WERI-Rb-1 (cell line): ENCODE results near the gene GPRC6A.

Experiments
- DNase-seq: peaks from one replicate; pipeline ENCODE4 v3.0.0-alpha.2; 2020
- H3K27ac ChIP-seq: fragments of 250-450 bp; sonication (Bioruptor Pico); 2 replicates; pipeline ENCODE4 v1.5.1; 2020; ENCODE audit warnings: mild to moderate bottlenecking, moderate library complexity
- H3K27me3 ChIP-seq: fragments of 250-450 bp; sonication (Bioruptor Pico); 2 replicates; pipeline ENCODE4 v1.5.1; 2021; ENCODE audit warnings: mild to moderate bottlenecking, low read depth, moderate library complexity; ENCODE audit not compliant: insufficient read depth, severe bottlenecking
- H3K36me3 ChIP-seq: fragments of 250-450 bp; sonication (Bioruptor Pico); 2 replicates; pipeline ENCODE4 v1.5.1; 2020; ENCODE audit warnings: mild to moderate bottlenecking, moderate library complexity
- H3K4me3 ChIP-seq: 2 replicates; pipeline ENCODE4 v1.5.1; 2011; ENCODE audit warnings: low read depth, mild to moderate bottlenecking, control low read depth, low read length
- H3K9me3 ChIP-seq: fragments of 250-450 bp; sonication (Bioruptor Pico); 2 replicates; pipeline ENCODE4 v1.5.1; 2021; ENCODE audit warnings: mild to moderate bottlenecking, moderate library complexity; ENCODE audit not compliant: severe bottlenecking
- TF ChIP-seq, protein P1 (sequence below): IDR thresholded peaks from 2 replicates; pipeline ENCODE4 v1.5.1; 2011; ENCODE audit warnings: low read depth, mild to moderate bottlenecking, control low read depth, inconsistent platforms, low read length

The GPRC6A gene

GRCh38 chr6:116866281-116866871 is 37.5 kb upstream of the GPRC6A start:
- no peak overlapping the region for H3K4me3 ChIP-seq
- H3K36me3 ChIP-seq: no peaks in the 10 kb centered on the region
- no peak overlapping the region for H3K27ac ChIP-seq
- TF ChIP-seq, protein P1, sequence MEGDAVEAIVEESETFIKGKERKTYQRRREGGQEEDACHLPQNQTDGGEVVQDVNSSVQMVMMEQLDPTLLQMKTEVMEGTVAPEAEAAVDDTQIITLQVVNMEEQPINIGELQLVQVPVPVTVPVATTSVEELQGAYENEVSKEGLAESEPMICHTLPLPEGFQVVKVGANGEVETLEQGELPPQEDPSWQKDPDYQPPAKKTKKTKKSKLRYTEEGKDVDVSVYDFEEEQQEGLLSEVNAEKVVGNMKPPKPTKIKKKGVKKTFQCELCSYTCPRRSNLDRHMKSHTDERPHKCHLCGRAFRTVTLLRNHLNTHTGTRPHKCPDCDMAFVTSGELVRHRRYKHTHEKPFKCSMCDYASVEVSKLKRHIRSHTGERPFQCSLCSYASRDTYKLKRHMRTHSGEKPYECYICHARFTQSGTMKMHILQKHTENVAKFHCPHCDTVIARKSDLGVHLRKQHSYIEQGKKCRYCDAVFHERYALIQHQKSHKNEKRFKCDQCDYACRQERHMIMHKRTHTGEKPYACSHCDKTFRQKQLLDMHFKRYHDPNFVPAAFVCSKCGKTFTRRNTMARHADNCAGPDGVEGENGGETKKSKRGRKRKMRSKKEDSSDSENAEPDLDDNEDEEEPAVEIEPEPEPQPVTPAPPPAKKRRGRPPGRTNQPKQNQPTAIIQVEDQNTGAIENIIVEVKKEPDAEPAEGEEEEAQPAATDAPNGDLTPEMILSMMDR: no peak
- H3K9me3 ChIP-seq: no peaks in the 10 kb centered on the region
- H3K27me3 ChIP-seq: no peaks in the 10 kb centered on the region
- no peak for DNase-seq

DNA sequence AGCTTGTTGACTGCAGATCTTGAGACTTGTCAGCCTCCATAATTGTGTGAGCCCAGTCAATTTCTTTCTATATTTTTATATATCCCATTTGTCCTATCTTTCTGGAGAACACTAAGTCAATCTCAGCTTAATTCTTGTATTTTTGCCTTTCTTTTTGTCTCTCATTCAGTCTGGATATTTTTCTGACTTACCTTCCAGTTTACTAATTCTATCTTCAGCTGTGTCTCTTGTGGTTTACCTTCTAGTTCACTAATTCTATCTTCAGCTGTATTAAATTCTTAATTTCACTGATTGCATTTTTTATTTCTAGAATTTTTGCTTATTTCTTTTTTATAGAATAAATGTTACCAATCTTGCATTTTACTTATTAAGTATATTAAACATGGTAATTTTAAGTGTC is 30.4 kb upstream of the GPRC6A start:
- TF ChIP-seq, protein P1: no peak

GRCh38 chr6:116858060-116858459 is 29.2 kb upstream of the GPRC6A start:
- H3K27ac ChIP-seq: no peak overlapping the region
- H3K36me3 ChIP-seq: no peaks in the 10 kb centered on the region
- no peaks in the 10 kb centered on the region for H3K27me3 ChIP-seq
- TF ChIP-seq, protein P1: no peak
- DNase-seq: no peak
- H3K4me3 ChIP-seq: no peak overlapping the region
- peaks cover 13% of the 10 kb centered on the region for H3K9me3 ChIP-seq

More for the DNA sequence above, 30.4 kb upstream of the GPRC6A start:
- Histone ChIP-seq H3K27ac (no peak overlapping the region), H3K36me3 (no peaks in the 10 kb centered on the region), H3K4me3 (no peak overlapping the region), H3K27me3 (no peaks in the 10 kb centered on the region), H3K9me3 (peaks cover 13% of the 10 kb centered on the region)
- no peak for DNase-seq

- H3K27me3 ChIP-seq: no peaks in the 10 kb centered on the region
- TF ChIP-seq, protein P1: no peak
- no peak overlapping the region for H3K27ac ChIP-seq
- no peaks in the 10 kb centered on the region for H3K36me3 ChIP-seq
- DNase-seq: no peak
- H3K4me3 ChIP-seq: no peak overlapping the region
- H3K9me3 ChIP-seq: no peaks in the 10 kb centered on the region
Observed at GRCh38 chr6:116847227-116847626, 18.3 kb upstream of the GPRC6A start.

- H3K9me3 ChIP-seq: no peaks in the 10 kb centered on the region
- H3K4me3 ChIP-seq: no peak overlapping the region
- H3K27me3 ChIP-seq: no peaks in the 10 kb centered on the region
- no peak for DNase-seq
- H3K27ac ChIP-seq: no peak overlapping the region
- TF ChIP-seq, protein P1: no peak
- no peaks in the 10 kb centered on the region for H3K36me3 ChIP-seq
Observed at GRCh38 chr6:116842459-116842858, 13.6 kb upstream of the GPRC6A start.

DNA sequence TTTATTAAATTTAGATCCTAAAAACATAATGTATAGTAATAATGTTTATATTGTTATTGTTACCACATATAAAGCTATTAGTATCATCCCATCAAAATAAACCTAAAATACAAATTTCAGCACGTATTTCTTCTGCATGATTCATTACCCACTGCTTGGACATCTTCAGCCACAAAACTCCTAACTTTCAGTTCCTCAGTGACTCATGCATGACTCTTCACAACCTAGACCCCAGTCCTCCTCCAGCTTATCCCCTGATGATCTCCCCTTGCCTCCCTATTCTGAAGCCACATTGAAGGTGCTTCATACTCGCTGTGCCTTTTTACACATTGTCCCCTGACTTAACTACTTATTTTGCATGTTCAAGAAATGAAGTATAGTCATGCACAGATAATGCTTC is 11.2 kb upstream of the GPRC6A start:
- Histone ChIP-seq H3K9me3 (no peaks in the 10 kb centered on the region), H3K36me3 (no peaks in the 10 kb centered on the region), H3K27me3 (no peaks in the 10 kb centered on the region), H3K4me3 (no peak overlapping the region), H3K27ac (no peak overlapping the region)
- TF ChIP-seq, protein P1: no peak
- DNase-seq: no peak
